ENCODE data around the gene SMG6.

DNA sequence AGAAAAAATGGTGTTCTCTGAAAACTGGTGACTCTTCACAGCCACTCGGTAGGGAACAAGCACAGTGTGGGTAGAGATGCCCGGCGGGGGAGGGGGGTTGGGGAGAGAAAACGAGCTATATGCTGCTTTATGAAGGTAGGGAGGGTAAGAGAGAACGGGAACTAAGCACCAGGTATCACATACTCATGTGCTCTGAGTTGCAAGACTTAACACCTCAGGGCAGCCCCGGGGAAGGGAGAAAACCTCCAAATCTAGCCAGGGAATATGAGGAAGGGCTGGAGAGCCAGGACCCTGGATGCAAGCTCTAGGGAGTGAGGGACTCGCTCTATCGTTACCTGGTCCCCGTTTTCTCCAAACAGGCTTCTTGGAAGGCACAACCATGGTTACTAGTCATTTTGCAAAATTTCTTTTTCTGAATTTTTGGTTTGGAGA lies 213.4 kb downstream of the SMG6 start:
- no peak for TF ChIP-seq GATA3 (IDR thresholded peaks at IDR 0.05; ENCODE audit: low read depth, low read length)
- no peak for TF ChIP-seq GATA2 (IDR thresholded peaks at IDR 0.05; ENCODE audit: low read depth, low read length)

Data from SH-SY5Y (cell line).